GM12801 (cell line): Measurements from ENCODE around the gene CARD11.

Experiments
- TF ChIP-seq, protein P1 (sequence below): IDR thresholded peaks from one replicate; pipeline ENCODE4 v1.5.1; 2011; ENCODE audit warnings: control low read depth; ENCODE audit not compliant: insufficient read length; ENCODE audit errors: extremely low read depth

The CARD11 gene

GRCh38 chr7:2931034-2931415 lies 112.6 kb downstream of the CARD11 start:
- TF ChIP-seq, protein P1, sequence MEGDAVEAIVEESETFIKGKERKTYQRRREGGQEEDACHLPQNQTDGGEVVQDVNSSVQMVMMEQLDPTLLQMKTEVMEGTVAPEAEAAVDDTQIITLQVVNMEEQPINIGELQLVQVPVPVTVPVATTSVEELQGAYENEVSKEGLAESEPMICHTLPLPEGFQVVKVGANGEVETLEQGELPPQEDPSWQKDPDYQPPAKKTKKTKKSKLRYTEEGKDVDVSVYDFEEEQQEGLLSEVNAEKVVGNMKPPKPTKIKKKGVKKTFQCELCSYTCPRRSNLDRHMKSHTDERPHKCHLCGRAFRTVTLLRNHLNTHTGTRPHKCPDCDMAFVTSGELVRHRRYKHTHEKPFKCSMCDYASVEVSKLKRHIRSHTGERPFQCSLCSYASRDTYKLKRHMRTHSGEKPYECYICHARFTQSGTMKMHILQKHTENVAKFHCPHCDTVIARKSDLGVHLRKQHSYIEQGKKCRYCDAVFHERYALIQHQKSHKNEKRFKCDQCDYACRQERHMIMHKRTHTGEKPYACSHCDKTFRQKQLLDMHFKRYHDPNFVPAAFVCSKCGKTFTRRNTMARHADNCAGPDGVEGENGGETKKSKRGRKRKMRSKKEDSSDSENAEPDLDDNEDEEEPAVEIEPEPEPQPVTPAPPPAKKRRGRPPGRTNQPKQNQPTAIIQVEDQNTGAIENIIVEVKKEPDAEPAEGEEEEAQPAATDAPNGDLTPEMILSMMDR, result no peak

- TF ChIP-seq, protein P1, result no peak
Measured at GRCh38 chr7:2930310-2931033, 113.2 kb downstream of the CARD11 start.

- TF ChIP-seq, protein P1, result no peak
Measured at GRCh38 chr7:2929321-2930201, 114.1 kb downstream of the CARD11 start.

- TF ChIP-seq, protein P1, result no peak
Measured at GRCh38 chr7:2928613-2929311, 114.9 kb downstream of the CARD11 start.

- TF ChIP-seq, protein P1, result no peak
Measured at GRCh38 chr7:2928256-2928612, 115.4 kb downstream of the CARD11 start.

GRCh38 chr7:2927592-2927991 lies 116.1 kb downstream of the CARD11 start:
- TF ChIP-seq, protein P1, result no peak

DNA sequence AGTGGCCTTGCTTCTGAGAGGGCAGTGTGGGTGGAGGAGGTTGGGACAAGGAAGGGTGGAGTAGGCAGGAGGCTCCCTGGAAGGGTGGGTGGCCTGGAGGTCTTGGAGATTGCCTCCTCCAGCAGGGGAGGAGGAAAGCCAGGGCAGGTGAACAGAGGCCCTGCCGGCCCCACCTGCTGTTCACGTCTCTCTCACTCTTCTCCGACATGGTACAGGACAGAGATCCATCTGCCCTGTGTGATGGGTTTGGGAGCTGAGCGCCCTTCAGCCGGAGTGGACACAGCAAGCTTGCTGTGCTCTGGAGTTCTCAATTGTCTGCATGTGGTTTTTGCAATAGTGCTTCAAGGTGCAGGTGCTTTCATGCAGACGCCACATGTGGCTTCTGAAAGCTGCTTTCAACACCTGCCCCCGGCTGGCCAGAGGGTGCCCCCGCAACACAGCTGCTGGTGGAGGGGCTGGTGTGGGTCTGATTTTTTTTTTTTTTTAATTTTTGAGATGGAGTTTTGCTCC lies 116.7 kb downstream of the CARD11 start:
- TF ChIP-seq, protein P1, result no peak
